HPDE6-E6E7 (cell line): Measurements from ENCODE around the gene SMC3.

Source experiments
- DNase-seq: peaks from one replicate; pipeline ENCODE4 v3.0.0; 2011; ENCODE audit warnings: missing footprints; ENCODE audit errors: extremely low spot score

The SMC3 gene

GRCh38 chr10:110644598-110645462, 77.3 kb downstream of the SMC3 start:
- no peak for DNase-seq

- no peak for DNase-seq
Measured at GRCh38 chr10:110646417-110647135, 79.1 kb downstream of the SMC3 start.

- no peak for DNase-seq
Measured at GRCh38 chr10:110647136-110647430, 79.6 kb downstream of the SMC3 start.

GRCh38 chr10:110648692-110649346, 81.3 kb downstream of the SMC3 start:
- no peak for DNase-seq

GRCh38 chr10:110649347-110650264, 82.1 kb downstream of the SMC3 start:
- DNase-seq, result no peak

GRCh38 chr10:110650265-110650668, 82.8 kb downstream of the SMC3 start:
- DNase-seq, result no peak

- no peak for DNase-seq
Measured at GRCh38 chr10:110651044-110651958, 83.8 kb downstream of the SMC3 start.

GRCh38 chr10:110652475-110653118, 85.1 kb downstream of the SMC3 start:
- no peak for DNase-seq
